ENCODE results near the gene CALML6.

DNA sequence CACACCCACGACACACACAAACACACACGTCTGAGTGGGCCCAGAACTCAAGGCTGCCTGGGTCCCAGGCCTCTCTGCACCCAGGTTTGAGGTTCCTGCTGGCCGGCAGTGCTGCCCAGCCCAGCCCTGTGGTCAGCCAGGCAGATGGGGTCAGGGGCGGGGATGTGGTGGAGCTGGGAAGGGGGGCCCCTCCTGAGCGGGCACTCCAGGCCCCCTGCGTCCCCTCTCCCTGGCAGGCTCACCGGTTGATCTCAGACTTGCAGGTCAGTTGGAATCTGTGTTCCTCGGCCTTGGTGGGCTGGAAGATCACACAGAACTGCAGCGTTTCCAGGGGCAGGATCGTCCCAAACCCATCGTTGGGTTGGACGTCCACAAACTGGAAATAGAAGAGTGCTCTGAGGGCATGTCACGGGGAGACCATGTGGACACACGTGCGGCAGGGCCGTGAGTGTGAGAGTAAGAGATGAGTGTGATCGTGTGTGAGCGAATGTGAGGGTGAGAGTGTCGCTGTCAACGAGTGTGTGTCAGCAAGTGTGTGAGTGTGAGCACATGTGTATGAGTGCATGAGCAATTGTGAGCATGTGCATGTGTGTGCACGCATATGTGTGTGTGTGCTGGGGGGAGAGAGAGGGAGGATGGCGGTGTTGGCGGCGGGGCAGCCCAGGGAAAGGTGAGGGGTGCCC, 23.7 kb downstream of the CALML6 start:
- TF ChIP-seq EZH2phosphoT487 (IDR thresholded peaks at IDR 0.05; ENCODE audit: borderline replicate concordance): no peak
- TF ChIP-seq CTCF (conservative IDR thresholded peaks at IDR 0.05; ENCODE audit: low read length): no peak
